ENCODE measurements around the gene PCBP3. TPM values are rescaled to one million over a fixed set of nuclear protein-coding genes. Genes with fewer than 3 reads are reported as not detected.

The PCBP3 gene
- total RNA-seq, 1 experiment from 2014 or later: 1.4 TPM

DNA sequence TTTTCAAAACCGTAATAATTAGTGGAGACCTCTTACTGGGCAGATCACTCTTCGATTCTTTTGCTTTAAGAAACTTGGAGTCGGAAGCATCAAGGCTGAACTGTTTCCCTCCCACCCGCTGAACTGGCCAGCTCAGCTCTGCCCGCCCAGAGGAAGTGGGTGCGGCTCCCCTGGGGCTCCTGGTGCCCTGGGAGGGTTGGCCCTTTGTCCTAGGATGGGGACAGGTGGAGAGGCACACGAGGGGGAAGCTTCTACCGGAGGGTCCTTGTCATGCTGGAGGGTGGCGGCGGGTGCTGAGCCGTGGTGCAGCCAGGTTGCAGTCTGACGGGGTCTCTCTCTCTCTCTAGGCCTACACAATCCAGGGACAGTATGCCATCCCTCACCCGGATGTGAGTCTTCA lies 273.7 kb downstream of the PCBP3 start:
- no peak overlapping the region for H3K27ac Mint-ChIP-seq (ENCODE audit: unreplicated experiment)
- H3K4me1 Mint-ChIP-seq (ENCODE audit: low read depth, unreplicated experiment): no peaks in the 10 kb centered on the region
- BruUV-seq (replicated peaks): no TSS peak

GRCh38 chr21:45918011-45918410 lies 274.5 kb downstream of the PCBP3 start:
- Mint-ChIP-seq H3K36me3 (ENCODE audit: insufficient read depth, unreplicated experiment) (no peaks in the 10 kb centered on the region), H3K9me3 (ENCODE audit: low read depth, unreplicated experiment) (no peaks in the 10 kb centered on the region), H3K27ac (ENCODE audit: unreplicated experiment) (no peak overlapping the region), H3K4me3 (ENCODE audit: low read depth, unreplicated experiment) (no peak overlapping the region), H3K4me1 (ENCODE audit: low read depth, unreplicated experiment) (no peaks in the 10 kb centered on the region), H3K27me3 (ENCODE audit: unreplicated experiment) (peaks cover 10% of the 10 kb centered on the region)
- intact Hi-C loops (cut with micrococcal nuclease; ENCODE audit: unreplicated experiment): no loop called here
- DNase-seq: no peak
- TF ChIP-seq CTCF (IDR thresholded peaks at IDR 0.05; ENCODE audit: unreplicated experiment): no peak
- CTCF ChIA-PET: no interaction called here
- BruUV-seq (replicated peaks): no TSS peak

More for the DNA sequence above, 273.7 kb downstream of the PCBP3 start:
- no peaks in the 10 kb centered on the region for H3K9me3 Mint-ChIP-seq (ENCODE audit: low read depth, unreplicated experiment)
- no peak overlapping the region for H3K4me3 Mint-ChIP-seq (ENCODE audit: low read depth, unreplicated experiment)
- peaks cover 10% of the 10 kb centered on the region for H3K27me3 Mint-ChIP-seq (ENCODE audit: unreplicated experiment)
- no peak for DNase-seq
- TF ChIP-seq CTCF (IDR thresholded peaks at IDR 0.05; ENCODE audit: unreplicated experiment): no peak
- H3K36me3 Mint-ChIP-seq (ENCODE audit: insufficient read depth, unreplicated experiment): no peaks in the 10 kb centered on the region
- CTCF ChIA-PET: no interaction called here
- intact Hi-C loops (cut with micrococcal nuclease; ENCODE audit: unreplicated experiment): no loop called here

DNA sequence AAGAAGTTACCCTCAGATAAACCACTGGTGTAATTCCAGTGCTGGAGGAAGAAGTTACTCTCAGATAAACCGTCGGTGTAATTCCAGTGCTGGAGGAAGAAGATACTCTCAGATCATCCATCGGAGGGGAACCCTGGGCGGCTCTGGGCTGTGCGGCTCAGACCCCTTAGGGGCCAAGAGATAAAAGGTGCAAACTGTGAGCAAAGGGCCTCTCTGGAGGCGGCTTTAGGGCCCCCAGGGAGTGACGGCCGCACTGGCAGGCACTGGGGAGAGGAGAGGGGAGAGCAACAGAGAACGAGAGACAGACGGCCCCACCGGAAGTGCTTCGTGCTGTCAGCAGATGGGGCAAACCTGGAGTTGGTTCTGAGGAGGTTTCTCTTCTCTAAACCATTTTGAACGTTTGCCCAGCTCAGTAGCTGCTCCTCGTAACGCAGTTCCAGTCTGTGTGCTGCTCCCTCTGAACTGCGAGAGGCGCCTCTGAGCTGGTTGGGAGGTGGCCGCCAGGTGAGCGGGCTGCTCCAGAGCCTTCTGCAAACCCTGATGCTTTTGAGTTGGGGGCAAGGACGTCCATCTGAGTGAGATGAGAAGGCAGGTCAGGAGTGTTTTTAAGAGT lies 275.4 kb downstream of the PCBP3 start:
- CTCF ChIA-PET: no interaction called here
- no peak overlapping the region for H3K4me3 Mint-ChIP-seq (ENCODE audit: low read depth, unreplicated experiment)
- H3K36me3 Mint-ChIP-seq (ENCODE audit: insufficient read depth, unreplicated experiment): no peaks in the 10 kb centered on the region
- no peaks in the 10 kb centered on the region for H3K9me3 Mint-ChIP-seq (ENCODE audit: low read depth, unreplicated experiment)
- no peak for TF ChIP-seq CTCF (IDR thresholded peaks at IDR 0.05; ENCODE audit: unreplicated experiment)
- no peaks in the 10 kb centered on the region for H3K4me1 Mint-ChIP-seq (ENCODE audit: low read depth, unreplicated experiment)
- no peak overlapping the region for H3K27ac Mint-ChIP-seq (ENCODE audit: unreplicated experiment)
- DNase-seq: no peak
- H3K27me3 Mint-ChIP-seq (ENCODE audit: unreplicated experiment): peaks cover 8% of the 10 kb centered on the region
- intact Hi-C loops (cut with micrococcal nuclease; ENCODE audit: unreplicated experiment): no loop called here
- no TSS peak for BruUV-seq (replicated peaks)

DNA sequence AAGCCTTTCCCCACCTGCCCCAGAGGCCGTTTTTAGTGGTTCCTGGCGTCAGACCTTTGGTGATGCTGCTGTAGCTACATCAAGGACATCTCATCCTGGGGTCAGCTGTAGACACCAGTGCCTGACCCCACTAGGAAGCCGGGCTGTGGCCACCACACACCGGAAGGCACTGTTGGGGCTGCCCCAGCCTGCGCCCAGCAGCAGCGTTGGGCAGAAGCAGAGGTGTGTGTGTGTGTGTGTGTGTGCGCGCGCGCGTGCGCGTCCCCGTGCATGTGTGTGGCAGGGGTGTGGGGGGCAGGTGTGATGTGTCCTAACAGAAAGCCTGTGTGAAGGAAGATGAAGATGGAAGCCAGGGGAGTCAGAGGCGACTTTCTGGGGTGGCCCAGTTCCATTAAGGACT lies 276.1 kb downstream of the PCBP3 start:
- Mint-ChIP-seq H3K27ac (ENCODE audit: unreplicated experiment) (no peak overlapping the region), H3K4me1 (ENCODE audit: low read depth, unreplicated experiment) (no peaks in the 10 kb centered on the region), H3K4me3 (ENCODE audit: low read depth, unreplicated experiment) (no peak overlapping the region), H3K36me3 (ENCODE audit: insufficient read depth, unreplicated experiment) (no peaks in the 10 kb centered on the region), H3K9me3 (ENCODE audit: low read depth, unreplicated experiment) (no peaks in the 10 kb centered on the region), H3K27me3 (ENCODE audit: unreplicated experiment) (peaks cover 1% of the 10 kb centered on the region)
- no peak for DNase-seq
- CTCF ChIA-PET: no interaction called here
- no TSS peak for BruUV-seq (replicated peaks)
- intact Hi-C loops (cut with micrococcal nuclease; ENCODE audit: unreplicated experiment): no loop called here
- TF ChIP-seq CTCF (IDR thresholded peaks at IDR 0.05; ENCODE audit: unreplicated experiment): no peak
